GM20431 (cell line): ENCODE measurements around the gene RALGPS1.
"Not testable (repeated sequence)": the region's sequence is repeated elsewhere in the genome, so short reads cannot be mapped to it uniquely, and the experiment has no call there.

Experiments
- in situ Hi-C: fragments of 300-500 bp; cut with MseI, MboI; formaldehyde crosslinking; loops from one replicate; pipeline ENCODE4 v1.15.0; 2020; ENCODE audit warnings: low sequenced_read_pairs; ENCODE audit not compliant: unreplicated experiment

Gene RALGPS1

GRCh38 chr9:127161081-127161624 lies 246.6 kb downstream of the RALGPS1 start:
- in situ Hi-C loops, result no loop called here

DNA sequence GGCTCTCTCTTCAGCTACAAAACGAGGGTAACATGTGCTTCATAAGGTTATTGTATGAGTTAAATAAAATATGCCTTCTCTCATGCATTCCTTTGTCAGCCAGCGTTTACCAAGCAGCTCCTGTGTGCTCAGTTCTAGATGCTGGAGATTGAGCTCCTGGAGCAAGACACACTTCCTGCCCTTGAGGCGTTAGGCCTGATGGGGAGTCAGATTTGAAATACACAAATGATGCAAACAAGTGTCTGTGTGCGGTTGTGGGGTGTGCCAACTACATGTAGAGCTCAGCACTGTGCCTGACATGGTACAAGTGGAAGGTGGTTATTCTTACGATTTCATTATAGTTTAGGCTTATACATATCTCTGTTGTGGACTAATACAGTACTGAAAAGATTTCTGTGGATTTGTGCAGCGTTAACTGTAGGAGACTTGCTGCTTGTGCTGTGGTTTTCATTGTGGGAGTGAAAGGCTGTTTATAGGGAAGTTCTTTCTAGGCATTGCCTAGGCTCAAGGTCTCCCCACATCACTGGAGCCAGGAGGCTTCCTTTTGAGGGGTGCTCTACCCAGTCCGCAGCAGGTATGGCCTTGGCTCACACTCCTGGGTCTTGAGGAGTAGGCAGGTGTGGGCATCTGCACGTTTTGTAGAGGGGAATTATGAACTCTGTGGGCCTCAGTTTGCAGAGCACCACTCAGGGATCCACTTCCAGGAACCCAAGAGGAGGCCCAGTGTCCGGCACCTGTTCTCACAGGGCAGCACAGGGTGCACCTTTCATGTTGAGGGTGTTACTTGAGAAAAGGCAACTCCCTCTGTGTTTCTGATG lies 247.7 kb downstream of the RALGPS1 start:
- in situ Hi-C loops, result no loop called here

DNA sequence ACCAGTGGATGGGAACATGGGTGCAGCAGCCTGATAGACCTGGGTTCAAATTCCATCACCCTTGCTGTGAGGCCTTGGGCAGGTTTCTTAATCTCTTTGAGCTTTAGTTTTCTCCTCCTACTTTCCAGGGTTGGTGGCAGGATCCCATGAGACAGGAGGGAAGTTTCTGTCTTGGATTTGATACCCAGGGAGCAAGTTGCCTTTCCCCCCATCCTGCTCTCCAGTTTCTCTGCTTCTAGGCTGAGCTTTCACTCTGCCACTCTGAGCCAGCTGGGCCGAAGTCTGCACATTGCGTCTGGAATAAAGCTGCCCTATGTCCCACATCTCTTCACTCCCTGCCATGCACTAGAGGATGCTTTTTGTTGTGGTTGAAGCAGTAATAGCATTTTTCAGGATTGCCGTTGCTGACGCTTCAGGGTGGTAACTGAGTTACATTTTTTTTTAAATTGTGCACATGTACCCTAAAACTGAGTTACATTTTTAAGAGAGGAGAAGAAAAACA lies 248.3 kb downstream of the RALGPS1 start:
- in situ Hi-C loops, result no loop called here

GRCh38 chr9:127163409-127163808 lies 248.8 kb downstream of the RALGPS1 start:
- in situ Hi-C loops, result no loop called here

DNA sequence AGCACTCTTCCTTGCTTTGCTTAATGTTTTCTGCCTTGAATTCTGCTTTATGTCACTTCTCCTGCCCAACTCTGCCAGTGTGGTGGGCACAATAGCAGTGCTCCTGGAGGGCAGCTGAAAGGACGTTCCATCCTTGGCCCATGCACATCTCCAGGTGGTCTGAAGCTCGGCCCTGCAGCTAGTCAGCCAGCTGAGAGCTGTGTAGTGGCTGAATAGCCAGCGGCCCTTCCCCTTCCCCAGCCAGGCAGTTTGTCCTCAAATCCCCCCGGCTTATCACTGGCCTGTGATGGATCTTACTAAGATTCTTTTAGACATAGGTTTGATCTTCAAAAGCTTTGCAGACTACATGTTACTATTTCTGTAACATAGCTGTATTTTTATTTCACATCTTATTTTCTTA lies 250.5 kb downstream of the RALGPS1 start:
- in situ Hi-C loops, result no loop called here

DNA sequence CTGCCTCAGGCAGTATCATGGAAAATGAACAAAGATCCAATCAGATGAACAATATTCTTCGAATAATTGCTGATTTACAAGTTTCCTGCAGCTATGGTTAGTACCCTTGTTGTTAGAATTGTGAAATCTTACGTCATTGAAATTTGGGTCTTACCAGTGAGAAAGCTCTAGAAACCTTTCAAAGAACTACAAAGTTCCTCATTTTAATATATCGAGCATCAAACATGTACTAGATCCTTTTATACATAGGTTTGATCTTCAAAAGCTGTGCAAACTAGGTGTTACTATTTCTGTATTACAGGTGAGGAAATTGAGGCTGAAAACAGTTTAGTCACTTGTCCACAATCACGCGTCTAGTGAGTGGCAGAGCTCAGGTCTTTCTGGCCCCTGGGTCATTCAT lies 251.5 kb downstream of the RALGPS1 start:
- in situ Hi-C loops, result no loop called here

- in situ Hi-C loops, result no loop called here
Measured at GRCh38 chr9:127166651-127167524, 252.3 kb downstream of the RALGPS1 start.

DNA sequence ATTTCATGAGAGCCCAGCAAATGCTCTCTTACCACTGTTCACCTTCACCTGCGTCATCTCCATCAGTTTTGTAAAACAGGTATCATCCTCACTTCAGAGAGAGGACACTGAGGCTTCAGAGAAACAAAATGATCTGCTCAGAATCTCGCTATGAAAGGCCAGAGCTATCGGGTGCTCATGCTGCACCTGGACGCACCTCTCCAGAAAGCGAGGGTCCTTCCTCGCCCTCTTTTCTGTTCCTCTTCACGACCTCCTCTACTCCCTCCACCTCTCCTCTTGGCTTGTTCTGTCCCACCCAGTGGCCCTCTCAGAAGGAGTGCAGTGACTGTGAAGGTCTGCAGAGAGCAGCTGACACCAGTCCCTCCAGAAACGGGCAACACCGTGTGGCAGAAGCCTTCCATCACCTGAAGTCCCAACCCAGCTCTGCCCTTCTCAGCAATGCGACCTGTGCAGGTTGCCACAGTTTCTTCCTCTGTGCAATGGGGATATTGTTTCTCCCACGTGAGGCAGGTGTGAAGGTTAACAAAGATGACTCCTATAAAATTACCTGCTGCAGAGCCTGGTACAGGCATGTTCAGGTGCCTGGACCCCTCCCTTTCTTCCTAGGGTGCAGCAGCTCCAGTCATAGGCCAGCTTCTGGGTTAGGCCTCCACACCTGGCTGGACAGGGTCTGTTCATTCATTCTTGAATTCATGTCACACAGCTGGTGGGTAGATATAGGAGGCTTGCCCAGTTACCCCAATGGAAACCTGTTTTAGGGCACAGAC lies 253.2 kb downstream of the RALGPS1 start:
- in situ Hi-C loops, result no loop called here

- in situ Hi-C loops, result no loop called here
Measured at GRCh38 chr9:127168756-127169574, 254.4 kb downstream of the RALGPS1 start.

GRCh38 chr9:127169575-127169883 lies 254.9 kb downstream of the RALGPS1 start:
- in situ Hi-C loops, result no loop called here

DNA sequence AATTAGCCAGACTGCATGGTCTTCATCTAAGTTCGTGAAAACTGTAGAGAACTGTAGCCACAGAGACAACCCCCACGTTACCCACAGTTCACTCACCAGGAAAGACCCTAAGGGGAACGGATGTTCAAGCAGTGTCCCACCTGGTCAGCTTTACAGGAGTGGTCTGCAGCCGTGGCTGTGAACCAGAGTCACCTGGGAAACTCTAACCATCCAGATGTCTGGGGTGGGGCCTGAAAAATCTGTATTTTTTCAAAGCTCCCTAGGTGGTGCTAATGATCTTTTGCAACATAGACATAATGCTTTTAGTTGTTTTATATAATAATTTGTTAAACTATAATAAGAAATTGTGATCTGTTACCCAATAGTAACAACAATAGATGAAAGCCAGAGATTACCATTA lies 255.5 kb downstream of the RALGPS1 start:
- in situ Hi-C loops, result no loop called here

DNA sequence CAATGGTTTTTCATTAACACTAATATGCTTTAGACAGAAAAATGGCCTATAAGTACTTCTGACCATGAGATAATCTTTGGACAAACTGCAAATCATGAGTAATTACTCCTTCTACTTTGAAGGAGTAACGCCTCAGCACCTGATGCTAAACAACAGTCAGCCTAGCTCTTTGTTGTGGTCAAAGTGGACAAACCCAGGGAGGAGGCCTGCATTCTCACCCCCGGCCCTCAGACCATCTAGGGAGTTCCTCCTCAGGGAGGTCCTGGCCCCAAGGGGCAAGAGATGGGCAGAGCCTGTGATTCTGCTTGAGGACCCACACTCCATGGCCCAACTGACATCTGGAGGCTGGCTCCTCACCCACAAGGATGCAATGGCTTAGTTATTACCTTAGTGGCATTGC lies 256.1 kb downstream of the RALGPS1 start:
- in situ Hi-C loops, result no loop called here

GRCh38 chr9:127171348-127171747 lies 256.8 kb downstream of the RALGPS1 start:
- in situ Hi-C loops, result not testable (repeated sequence)

DNA sequence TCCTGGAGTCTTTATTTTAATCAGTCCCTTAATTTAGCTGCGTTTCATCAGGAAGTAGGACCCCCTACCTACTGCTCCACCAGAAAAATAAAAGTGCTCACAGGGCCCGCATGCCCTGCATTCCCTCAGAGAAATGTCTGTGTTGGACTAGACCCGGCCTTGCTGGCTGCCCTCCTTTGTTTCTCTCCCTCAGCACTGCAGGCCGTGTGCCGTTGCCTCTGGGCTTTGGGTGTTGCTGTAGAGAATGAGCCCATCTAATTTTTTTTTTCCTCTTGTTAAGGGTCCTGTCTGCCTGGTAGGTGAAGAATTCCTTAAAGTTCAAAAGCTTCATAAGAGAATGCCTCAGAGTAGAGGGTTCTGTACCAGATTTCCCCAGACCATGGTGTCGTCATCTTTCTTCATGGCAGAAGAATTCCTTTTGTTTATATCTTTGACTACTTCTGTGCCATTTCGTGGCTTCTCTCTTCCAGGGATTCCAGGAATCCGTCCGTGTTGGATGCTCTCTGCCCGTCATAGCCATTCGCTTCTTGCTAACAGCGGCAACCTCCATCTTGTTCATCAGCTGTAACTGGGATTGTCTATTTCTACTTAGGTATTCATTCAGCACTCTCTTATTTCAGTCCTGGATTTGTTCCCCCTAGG lies 257.6 kb downstream of the RALGPS1 start:
- in situ Hi-C loops, result no loop called here

DNA sequence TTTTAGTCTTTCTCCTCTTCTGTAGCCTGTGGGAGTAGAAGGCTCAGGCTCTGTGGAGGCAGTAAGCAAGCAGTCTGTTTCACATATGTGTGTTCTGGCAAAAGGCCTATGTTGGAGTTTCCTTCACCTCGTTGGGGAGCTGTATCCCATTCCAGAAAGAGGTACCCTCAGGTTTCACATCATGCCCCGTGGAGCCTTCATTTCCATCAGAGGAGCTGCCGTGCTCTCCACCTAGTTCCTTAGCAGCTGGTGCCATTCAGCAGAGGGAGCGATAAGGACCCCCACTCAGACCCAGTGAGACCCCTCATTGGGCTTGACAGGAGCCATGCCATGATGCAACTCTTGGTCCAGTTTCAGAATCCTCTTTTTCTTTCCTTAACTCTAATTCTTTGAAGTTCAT lies 258.5 kb downstream of the RALGPS1 start:
- in situ Hi-C loops, result no loop called here

DNA sequence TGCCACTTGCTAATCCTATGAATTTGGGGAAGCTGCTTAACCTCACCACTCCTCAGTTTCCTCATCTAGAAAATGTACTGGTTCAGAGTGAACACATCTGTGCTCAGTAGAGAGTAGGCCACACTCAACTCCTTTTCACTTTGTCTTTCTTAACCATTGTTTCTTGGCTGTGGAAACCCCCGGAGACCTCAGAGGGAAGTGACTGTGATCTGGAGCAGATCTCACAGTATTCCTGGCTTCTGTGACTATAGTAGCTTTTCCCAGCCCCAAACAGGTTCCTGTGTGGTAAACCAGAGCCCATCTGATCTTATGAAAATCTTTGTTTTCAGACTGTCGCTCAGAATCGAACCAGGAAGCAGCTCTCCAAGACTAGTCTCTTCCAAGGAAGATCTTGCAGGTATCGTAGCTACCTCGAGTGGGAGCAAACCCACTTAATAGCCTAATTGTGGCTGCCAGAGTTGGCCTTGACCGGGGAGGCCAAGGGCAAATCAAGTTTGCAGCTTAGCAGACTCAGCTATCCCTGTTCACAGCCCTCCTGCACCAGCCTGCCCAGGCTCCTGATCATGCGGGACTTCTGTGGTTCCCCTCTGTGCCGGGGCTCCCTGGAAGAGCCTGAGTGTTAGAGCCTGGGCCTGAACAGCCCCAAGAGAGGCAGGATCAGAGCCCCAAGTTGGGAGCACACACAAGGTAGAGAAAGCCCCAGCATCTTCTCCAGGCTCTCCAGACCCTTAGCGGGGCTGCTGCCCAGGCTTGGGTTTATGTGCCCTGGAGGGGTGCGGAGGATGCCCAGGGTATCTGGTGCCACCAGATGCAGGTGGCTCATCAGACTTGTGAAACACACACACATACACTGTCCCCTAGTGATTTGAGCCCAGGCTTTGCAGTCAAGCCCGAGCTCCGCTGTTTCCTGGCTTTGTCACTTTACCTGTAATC lies 260.1 kb downstream of the RALGPS1 start:
- in situ Hi-C loops, result no loop called here

DNA sequence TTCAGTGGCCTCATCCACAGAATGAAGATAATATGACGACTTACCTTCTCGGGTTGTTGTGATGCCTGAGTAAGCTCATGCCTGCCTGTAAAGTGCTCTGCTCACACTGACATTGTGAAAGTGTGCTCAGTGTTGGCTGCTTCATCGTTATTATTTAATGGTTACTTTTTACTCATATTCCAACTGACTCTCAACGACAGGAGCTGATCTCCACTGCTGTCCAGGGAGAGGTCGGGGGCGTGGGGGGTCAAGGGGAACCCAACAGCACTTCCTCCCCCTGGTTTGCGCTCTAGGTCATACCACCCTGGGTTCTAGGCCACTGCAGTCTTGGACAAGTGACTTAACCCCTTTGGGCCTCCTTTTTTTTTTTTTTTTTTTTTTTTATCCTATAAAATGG lies 260.7 kb downstream of the RALGPS1 start:
- in situ Hi-C loops, result no loop called here

DNA sequence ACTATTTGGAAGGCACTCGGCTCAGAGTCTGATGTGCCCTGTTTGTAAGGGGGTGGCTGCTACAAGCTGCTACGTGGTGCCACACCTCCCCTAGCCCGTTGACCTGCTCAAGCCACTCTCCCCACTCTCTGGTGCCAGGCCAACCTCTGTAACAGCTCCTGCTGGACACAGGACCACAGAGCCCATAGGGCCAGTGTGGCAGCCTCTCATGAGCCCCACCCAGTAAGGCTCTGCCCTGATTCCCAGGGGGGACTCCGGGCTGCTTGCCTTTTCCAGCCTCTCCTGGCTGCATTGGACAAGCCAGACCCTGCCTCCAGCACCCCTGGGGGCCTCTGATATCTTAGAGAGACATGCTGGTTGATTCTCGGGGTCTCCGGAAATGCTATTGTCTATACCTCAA lies 261.2 kb downstream of the RALGPS1 start:
- in situ Hi-C loops, result no loop called here
